HepG2 (cell line): Measurements from ENCODE around the gene NOP9. TPM values are rescaled to one million over a fixed set of nuclear protein-coding genes. Genes with fewer than 3 reads are reported as not detected.

Experiments
- NAIF1 ChIP-seq: sonication (generic); formaldehyde crosslinking; IDR thresholded peaks from 2 replicates; pipeline ENCODE4 v1.5.0; 2020; ENCODE audit warnings: mild to moderate bottlenecking, missing genetic modification reagents, borderline replicate concordance
- NR2F1 ChIP-seq, 2 experiments: fragments of 450-650 bp in 1 of 2; formaldehyde crosslinking in 1 of 2; IDR thresholded peaks; 2 replicates each; pipeline versions ENCODE4 v1.5.0 to v1.6.1; 2016 to 2020; ENCODE audit warnings: mild to moderate bottlenecking in 1 of 2, missing compliant biosample characterization in 1 of 2, missing genetic modification reagents in 1 of 2, moderate library complexity in 1 of 2
- SAFB2 ChIP-seq: sonication (generic); formaldehyde crosslinking; IDR thresholded peaks from 2 replicates; pipeline ENCODE4 v1.5.1; 2020; ENCODE audit warnings: missing genetic modification reagents, low read depth, mild to moderate bottlenecking, borderline replicate concordance
- SMAD9 ChIP-seq: sonication (generic); formaldehyde crosslinking; IDR thresholded peaks from 2 replicates; pipeline ENCODE4 v1.5.1; 2020; ENCODE audit warnings: mild to moderate bottlenecking, missing genetic modification reagents
- SPEN ChIP-seq: sonication (generic); formaldehyde crosslinking; IDR thresholded peaks from 2 replicates; pipeline ENCODE4 v1.5.1; 2020; ENCODE audit warnings: low read depth, mild to moderate bottlenecking, missing genetic modification reagents
- ZBTB38 ChIP-seq: sonication (generic); formaldehyde crosslinking; IDR thresholded peaks from 2 replicates; pipeline ENCODE4 v1.5.1; 2020; ENCODE audit warnings: mild to moderate bottlenecking, missing genetic modification reagents
- ZNF329 ChIP-seq: sonication (generic); formaldehyde crosslinking; IDR thresholded peaks from 2 replicates; pipeline ENCODE4 v1.9.0; 2021; ENCODE audit warnings: low read depth, mild to moderate bottlenecking, missing genetic modification reagents
- ZNF431 ChIP-seq: sonication (generic); formaldehyde crosslinking; IDR thresholded peaks from 2 replicates; pipeline ENCODE4 v1.9.0; 2022; ENCODE audit warnings: missing genetic modification reagents, low read depth, mild to moderate bottlenecking, borderline replicate concordance
- ZNF713 ChIP-seq: sonication (generic); formaldehyde crosslinking; IDR thresholded peaks from 2 replicates; pipeline ENCODE4 v1.4.0; 2020; ENCODE audit warnings: mild to moderate bottlenecking, missing genetic modification reagents
- ZNF746 ChIP-seq: sonication (generic); formaldehyde crosslinking; IDR thresholded peaks from 2 replicates; pipeline ENCODE4 v1.8.0; 2022; ENCODE audit warnings: mild to moderate bottlenecking, missing genetic modification reagents
- polyA plus RNA-seq, 8 experiments: library from polyadenylated mRNA; depleted of rRNA in 3 of 8; stranded (reverse) in 7 of 8; unstranded in 1 of 8; fragments of >200 nt; fragmentation: Illumina TruSeq in 4 of 8; extraction: Trizol in 4 of 8; gene quantifications; 2 replicates each; pipeline versions ENCODE4 v1.2.1 to v1.2.3, GENCODE V29; 2011 to 2016; ENCODE audit warnings: low read depth in 4 of 8, missing spikeins in 1 of 8, mixed read lengths in 1 of 8; ENCODE audit not compliant: insufficient read depth in 1 of 8
- total RNA-seq, 5 experiments: library from RNA; depleted of rRNA; stranded (reverse); fragments of >200 nt; fragmentation: Illumina TruSeq; extraction: Trizol; gene quantifications; 2 replicates each; pipeline ENCODE4 v1.2.3, GENCODE V29; 2016; ENCODE audit warnings: low read depth in 1 of 5
- TF ChIP-seq, protein P1 (sequence below): sonication (generic); formaldehyde crosslinking; IDR thresholded peaks from 2 replicates; pipeline ENCODE4 v1.8.0; 2022; ENCODE audit warnings: missing genetic modification reagents, mild to moderate bottlenecking, moderate library complexity, borderline replicate concordance
- TF ChIP-seq, protein P2 (sequence below): sonication (generic); formaldehyde crosslinking; IDR thresholded peaks from 2 replicates; pipeline ENCODE4 v1.4.0; 2020; ENCODE audit warnings: mild to moderate bottlenecking, missing genetic modification reagents
- TF ChIP-seq, protein P3 (sequence below): conservative IDR thresholded peaks from 2 replicates; pipeline ENCODE4 v1.6.1; 2018; ENCODE audit warnings: missing genetic modification reagents
- TF ChIP-seq, protein P4 (sequence below): sonication (generic); formaldehyde crosslinking; IDR thresholded peaks from 2 replicates; pipeline ENCODE4 v1.4.0; 2020; ENCODE audit warnings: mild to moderate bottlenecking, low read depth, missing genetic modification reagents
- TF ChIP-seq, protein P5 (sequence below): sonication (generic); formaldehyde crosslinking; IDR thresholded peaks from 2 replicates; pipeline ENCODE4 v1.4.0; 2020; ENCODE audit warnings: mild to moderate bottlenecking, missing genetic modification reagents

Gene NOP9
- total and polyA plus RNA-seq, 2 of the 13 experiments (the other 11 are each of a cell fraction or from before 2014, with no cell fraction given): 24.5 to 61.6 TPM

DNA sequence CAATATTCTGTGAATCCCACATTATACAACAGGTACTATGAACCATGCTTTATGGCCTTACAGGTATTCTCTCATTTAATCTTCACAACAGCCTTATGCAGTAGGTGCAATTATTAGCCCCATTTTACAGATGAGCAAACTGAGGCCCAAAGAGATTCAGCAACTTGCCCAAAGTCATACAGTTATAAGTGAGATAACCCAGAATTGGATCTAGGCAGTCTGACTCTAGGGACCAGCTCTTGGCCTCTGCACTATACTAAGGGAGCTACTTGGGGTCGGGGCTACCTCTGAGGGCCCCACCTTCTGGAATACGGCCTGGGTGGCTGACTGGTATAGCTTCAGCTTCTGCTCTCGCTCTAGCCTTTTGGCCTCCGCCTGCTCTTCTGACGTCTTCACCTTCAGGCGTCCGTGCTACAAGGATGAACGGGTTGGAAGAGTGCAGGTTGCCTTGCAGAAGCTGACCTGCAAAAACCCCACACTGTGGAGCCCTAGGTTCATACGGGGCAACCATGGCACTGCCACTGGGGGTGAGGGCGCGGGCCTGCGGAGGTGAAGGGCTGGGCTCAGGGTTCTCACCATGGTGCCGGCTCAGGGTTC is 29.0 kb upstream of the NOP9 start (continued):
- TF ChIP-seq SMAD9 (CRISPR knock-in tag) (peak; percentile 77; the same call in 1 of the 2 replicates), ZNF431 (CRISPR knock-in tag) (no peak), SPEN (CRISPR knock-in tag) (no peak), NR2F1 (CRISPR knock-in tag; IDR thresholded peaks at IDR 0.05) (peak in 1 of 2 experiments; percentile 5; a peak in 1 of 4 replicates), SAFB2 (CRISPR knock-in tag) (no peak), ZNF329 (CRISPR knock-in tag) (no peak), ZBTB38 (CRISPR knock-in tag) (no peak; the same call in 1 of the 2 replicates), NAIF1 (no peak), ZNF713 (CRISPR knock-in tag) (no peak), ZNF746 (CRISPR knock-in tag) (peak; percentile 78; the same call in 1 of the 2 replicates)
- TF ChIP-seq, protein P1, sequence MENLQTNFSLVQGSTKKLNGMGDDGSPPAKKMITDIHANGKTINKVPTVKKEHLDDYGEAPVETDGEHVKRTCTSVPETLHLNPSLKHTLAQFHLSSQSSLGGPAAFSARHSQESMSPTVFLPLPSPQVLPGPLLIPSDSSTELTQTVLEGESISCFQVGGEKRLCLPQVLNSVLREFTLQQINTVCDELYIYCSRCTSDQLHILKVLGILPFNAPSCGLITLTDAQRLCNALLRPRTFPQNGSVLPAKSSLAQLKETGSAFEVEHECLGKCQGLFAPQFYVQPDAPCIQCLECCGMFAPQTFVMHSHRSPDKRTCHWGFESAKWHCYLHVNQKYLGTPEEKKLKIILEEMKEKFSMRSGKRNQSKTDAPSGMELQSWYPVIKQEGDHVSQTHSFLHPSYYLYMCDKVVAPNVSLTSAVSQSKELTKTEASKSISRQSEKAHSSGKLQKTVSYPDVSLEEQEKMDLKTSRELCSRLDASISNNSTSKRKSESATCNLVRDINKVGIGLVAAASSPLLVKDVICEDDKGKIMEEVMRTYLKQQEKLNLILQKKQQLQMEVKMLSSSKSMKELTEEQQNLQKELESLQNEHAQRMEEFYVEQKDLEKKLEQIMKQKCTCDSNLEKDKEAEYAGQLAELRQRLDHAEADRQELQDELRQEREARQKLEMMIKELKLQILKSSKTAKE (CRISPR knock-in tag): no peak
- TF ChIP-seq, protein P2, sequence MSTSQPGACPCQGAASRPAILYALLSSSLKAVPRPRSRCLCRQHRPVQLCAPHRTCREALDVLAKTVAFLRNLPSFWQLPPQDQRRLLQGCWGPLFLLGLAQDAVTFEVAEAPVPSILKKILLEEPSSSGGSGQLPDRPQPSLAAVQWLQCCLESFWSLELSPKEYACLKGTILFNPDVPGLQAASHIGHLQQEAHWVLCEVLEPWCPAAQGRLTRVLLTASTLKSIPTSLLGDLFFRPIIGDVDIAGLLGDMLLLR (CRISPR knock-in tag): no peak
- TF ChIP-seq, protein P3, sequence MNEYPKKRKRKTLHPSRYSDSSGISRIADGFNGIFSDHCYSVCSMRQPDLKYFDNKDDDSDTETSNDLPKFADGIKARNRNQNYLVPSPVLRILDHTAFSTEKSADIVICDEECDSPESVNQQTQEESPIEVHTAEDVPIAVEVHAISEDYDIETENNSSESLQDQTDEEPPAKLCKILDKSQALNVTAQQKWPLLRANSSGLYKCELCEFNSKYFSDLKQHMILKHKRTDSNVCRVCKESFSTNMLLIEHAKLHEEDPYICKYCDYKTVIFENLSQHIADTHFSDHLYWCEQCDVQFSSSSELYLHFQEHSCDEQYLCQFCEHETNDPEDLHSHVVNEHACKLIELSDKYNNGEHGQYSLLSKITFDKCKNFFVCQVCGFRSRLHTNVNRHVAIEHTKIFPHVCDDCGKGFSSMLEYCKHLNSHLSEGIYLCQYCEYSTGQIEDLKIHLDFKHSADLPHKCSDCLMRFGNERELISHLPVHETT: no peak
- TF ChIP-seq, protein P4, sequence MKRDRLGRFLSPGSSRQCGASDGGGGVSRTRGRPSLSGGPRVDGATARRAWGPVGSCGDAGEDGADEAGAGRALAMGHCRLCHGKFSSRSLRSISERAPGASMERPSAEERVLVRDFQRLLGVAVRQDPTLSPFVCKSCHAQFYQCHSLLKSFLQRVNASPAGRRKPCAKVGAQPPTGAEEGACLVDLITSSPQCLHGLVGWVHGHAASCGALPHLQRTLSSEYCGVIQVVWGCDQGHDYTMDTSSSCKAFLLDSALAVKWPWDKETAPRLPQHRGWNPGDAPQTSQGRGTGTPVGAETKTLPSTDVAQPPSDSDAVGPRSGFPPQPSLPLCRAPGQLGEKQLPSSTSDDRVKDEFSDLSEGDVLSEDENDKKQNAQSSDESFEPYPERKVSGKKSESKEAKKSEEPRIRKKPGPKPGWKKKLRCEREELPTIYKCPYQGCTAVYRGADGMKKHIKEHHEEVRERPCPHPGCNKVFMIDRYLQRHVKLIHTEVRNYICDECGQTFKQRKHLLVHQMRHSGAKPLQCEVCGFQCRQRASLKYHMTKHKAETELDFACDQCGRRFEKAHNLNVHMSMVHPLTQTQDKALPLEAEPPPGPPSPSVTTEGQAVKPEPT: no peak
- TF ChIP-seq, protein P5, sequence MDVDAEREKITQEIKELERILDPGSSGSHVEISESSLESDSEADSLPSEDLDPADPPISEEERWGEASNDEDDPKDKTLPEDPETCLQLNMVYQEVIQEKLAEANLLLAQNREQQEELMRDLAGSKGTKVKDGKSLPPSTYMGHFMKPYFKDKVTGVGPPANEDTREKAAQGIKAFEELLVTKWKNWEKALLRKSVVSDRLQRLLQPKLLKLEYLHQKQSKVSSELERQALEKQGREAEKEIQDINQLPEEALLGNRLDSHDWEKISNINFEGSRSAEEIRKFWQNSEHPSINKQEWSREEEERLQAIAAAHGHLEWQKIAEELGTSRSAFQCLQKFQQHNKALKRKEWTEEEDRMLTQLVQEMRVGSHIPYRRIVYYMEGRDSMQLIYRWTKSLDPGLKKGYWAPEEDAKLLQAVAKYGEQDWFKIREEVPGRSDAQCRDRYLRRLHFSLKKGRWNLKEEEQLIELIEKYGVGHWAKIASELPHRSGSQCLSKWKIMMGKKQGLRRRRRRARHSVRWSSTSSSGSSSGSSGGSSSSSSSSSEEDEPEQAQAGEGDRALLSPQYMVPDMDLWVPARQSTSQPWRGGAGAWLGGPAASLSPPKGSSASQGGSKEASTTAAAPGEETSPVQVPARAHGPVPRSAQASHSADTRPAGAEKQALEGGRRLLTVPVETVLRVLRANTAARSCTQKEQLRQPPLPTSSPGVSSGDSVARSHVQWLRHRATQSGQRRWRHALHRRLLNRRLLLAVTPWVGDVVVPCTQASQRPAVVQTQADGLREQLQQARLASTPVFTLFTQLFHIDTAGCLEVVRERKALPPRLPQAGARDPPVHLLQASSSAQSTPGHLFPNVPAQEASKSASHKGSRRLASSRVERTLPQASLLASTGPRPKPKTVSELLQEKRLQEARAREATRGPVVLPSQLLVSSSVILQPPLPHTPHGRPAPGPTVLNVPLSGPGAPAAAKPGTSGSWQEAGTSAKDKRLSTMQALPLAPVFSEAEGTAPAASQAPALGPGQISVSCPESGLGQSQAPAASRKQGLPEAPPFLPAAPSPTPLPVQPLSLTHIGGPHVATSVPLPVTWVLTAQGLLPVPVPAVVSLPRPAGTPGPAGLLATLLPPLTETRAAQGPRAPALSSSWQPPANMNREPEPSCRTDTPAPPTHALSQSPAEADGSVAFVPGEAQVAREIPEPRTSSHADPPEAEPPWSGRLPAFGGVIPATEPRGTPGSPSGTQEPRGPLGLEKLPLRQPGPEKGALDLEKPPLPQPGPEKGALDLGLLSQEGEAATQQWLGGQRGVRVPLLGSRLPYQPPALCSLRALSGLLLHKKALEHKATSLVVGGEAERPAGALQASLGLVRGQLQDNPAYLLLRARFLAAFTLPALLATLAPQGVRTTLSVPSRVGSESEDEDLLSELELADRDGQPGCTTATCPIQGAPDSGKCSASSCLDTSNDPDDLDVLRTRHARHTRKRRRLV (CRISPR knock-in tag): no peak; the same call in 1 of the 2 replicates
